Hematopoietic multipotent progenitor cell treated with erythropoietin and hydrocortisone succinate and interleukin-3 and kit ligand, for 15 days (in vitro differentiated cells): ENCODE data around the gene PDE2A.

Source experiments
- DNase-seq: peaks from one replicate; pipeline ENCODE4 v3.0.0-alpha.2; 2015; ENCODE audit warnings: low spot score

The PDE2A gene

GRCh38 chr11:72543849-72544542, 130.2 kb downstream of the PDE2A start:
- DNase-seq = no peak

GRCh38 chr11:72541257-72541974, 132.8 kb downstream of the PDE2A start:
- no peak for DNase-seq

GRCh38 chr11:72537051-72537450, 137.2 kb downstream of the PDE2A start:
- no peak for DNase-seq

- no peak for DNase-seq
Observed at GRCh38 chr11:72535194-72535547, 139.1 kb downstream of the PDE2A start.

- DNase-seq = no peak
Observed at GRCh38 chr11:72534371-72535193, 139.6 kb downstream of the PDE2A start.

GRCh38 chr11:72529068-72529467, 145.2 kb downstream of the PDE2A start:
- DNase-seq = no peak

- no peak for DNase-seq
Observed at GRCh38 chr11:72528121-72528520, 146.1 kb downstream of the PDE2A start.
